Upper lobe of left lung (tissue), 4 donors: Measurements from ENCODE around the gene PTPRN2.

ENCODE experiments used
- CTCF ChIP-seq, 6 experiments: fragments of 450-650 bp in 4 of 6; fragments of 200-600 bp in 2 of 6; sonication (generic) in 2 of 6; IDR thresholded peaks; one replicate each; pipeline ENCODE4 v1.5.1; 2016 to 2019; ENCODE audit warnings: antibody characterized with exemption in 6 of 6
- POLR2A ChIP-seq, 4 donors: fragments of 450-650 bp; IDR thresholded peaks; one replicate each; pipeline ENCODE4 v1.5.1; 2016 to 2017; ENCODE audit warnings: antibody characterized with exemption in 4 of 4, mild to moderate bottlenecking in 2 of 4

GRCh38 chr7:158321056-158321700, 266.4 kb downstream of the PTPRN2 start:
- no peak for TF ChIP-seq POLR2A (IDR thresholded peaks at IDR 0.05)
- no peak for TF ChIP-seq CTCF (IDR thresholded peaks at IDR 0.05)
